Stimulated activated CD4-positive, alpha-beta T cell treated with anti-CD3 and anti-CD28 coated beads, Interleukin-4, amount 100 ng/mL, for 48 hours (primary cell): Measurements from ENCODE around the gene CCN5.

Experiments
- DNase-seq, 2 donors: peaks; one replicate each; pipeline ENCODE4 v3.0.0-alpha.2; 2020; ENCODE audit warnings: low read depth in 2 of 2

The CCN5 gene

GRCh38 chr20:44716309-44717106, 1.3 kb downstream of the CCN5 start:
- DNase-seq = no peak

GRCh38 chr20:44717986-44718385, 2.8 kb downstream of the CCN5 start:
- no peak for DNase-seq

- no peak for DNase-seq
Measured at GRCh38 chr20:44719841-44720240, 4.7 kb downstream of the CCN5 start.

- DNase-seq = no peak
Measured at GRCh38 chr20:44720621-44720996, 5.4 kb downstream of the CCN5 start.

GRCh38 chr20:44720997-44721784, 6.0 kb downstream of the CCN5 start:
- DNase-seq = no peak

GRCh38 chr20:44721785-44722054, 6.6 kb downstream of the CCN5 start:
- DNase-seq = no peak

GRCh38 chr20:44722990-44723389, 7.8 kb downstream of the CCN5 start:
- no peak for DNase-seq

- no peak for DNase-seq
Measured at GRCh38 chr20:44723391-44723790, 8.2 kb downstream of the CCN5 start.

- no peak for DNase-seq
Measured at GRCh38 chr20:44723798-44724362, 8.7 kb downstream of the CCN5 start.

- DNase-seq = no peak
Measured at GRCh38 chr20:44724423-44725091, 9.4 kb downstream of the CCN5 start.

GRCh38 chr20:44725837-44726236, 10.7 kb downstream of the CCN5 start:
- no peak for DNase-seq

GRCh38 chr20:44727039-44727438, 11.9 kb downstream of the CCN5 start:
- no peak for DNase-seq

GRCh38 chr20:44727651-44728050, 12.5 kb downstream of the CCN5 start:
- no peak for DNase-seq

GRCh38 chr20:44728801-44729443, 13.8 kb downstream of the CCN5 start:
- DNase-seq = no peak

GRCh38 chr20:44730441-44730840, 15.3 kb downstream of the CCN5 start:
- DNase-seq = no peak

- DNase-seq = no peak
Measured at GRCh38 chr20:44731657-44732056, 16.5 kb downstream of the CCN5 start.

GRCh38 chr20:44732327-44732726, 17.2 kb downstream of the CCN5 start:
- no peak for DNase-seq

- DNase-seq = peak; percentile 42 to 47
Measured at GRCh38 chr20:44733341-44734069, 18.3 kb downstream of the CCN5 start.

- DNase-seq = no peak
Measured at GRCh38 chr20:44734938-44735337, 19.8 kb downstream of the CCN5 start.

GRCh38 chr20:44735816-44736169, 20.6 kb downstream of the CCN5 start:
- no peak for DNase-seq
